OCI-LY1 (cell line): ENCODE measurements around the gene CRYM.
"Not testable (repeated sequence)": the region's sequence is repeated elsewhere in the genome, so short reads cannot be mapped to it uniquely, and the experiment has no call there.

Source experiments
- H2AFZ ChIP-seq: fragments of 200-600 bp; sonication (generic), shearing (Covaris generic); 2 replicates; pipeline ENCODE4 v1.6.0; 2014; ENCODE audit warnings: antibody characterized with exemption, mild to moderate bottlenecking, low read length
- H3F3A ChIP-seq: fragments of 200-600 bp; sonication (generic), shearing (Covaris generic); 2 replicates; pipeline ENCODE4 v1.6.0; 2014; ENCODE audit warnings: mild to moderate bottlenecking, antibody characterized with exemption, low read length, moderate library complexity; ENCODE audit not compliant: insufficient read depth
- H3K27ac ChIP-seq: fragments of 200-600 bp; sonication (generic); 2 replicates; pipeline ENCODE4 v1.5.1; 2014; ENCODE audit warnings: low read length, mixed run types, mild to moderate bottlenecking, low read depth; ENCODE audit not compliant: poor library complexity, severe bottlenecking
- H3K27me3 ChIP-seq: fragments of 200-600 bp; sonication (generic); 2 replicates; pipeline ENCODE4 v1.6.0; 2014; ENCODE audit warnings: antibody characterized with exemption, mild to moderate bottlenecking, low read length, moderate library complexity; ENCODE audit not compliant: insufficient read depth
- H3K36me3 ChIP-seq: fragments of 200-600 bp; sonication (generic); 2 replicates; pipeline ENCODE4 v1.6.1; 2014; ENCODE audit warnings: mild to moderate bottlenecking, antibody characterized with exemption, low read length, moderate library complexity, mixed read lengths; ENCODE audit not compliant: insufficient read depth
- H3K4me1 ChIP-seq: fragments of 200-600 bp; sonication (generic); 2 replicates; pipeline ENCODE4 v1.5.1; 2014; ENCODE audit warnings: mild to moderate bottlenecking, low read length, moderate library complexity; ENCODE audit not compliant: insufficient read depth, severe bottlenecking
- H3K4me2 ChIP-seq: fragments of 200-600 bp; sonication (generic), shearing (Covaris generic); 2 replicates; pipeline ENCODE4 v1.6.1; 2014; ENCODE audit warnings: low read length
- H3K4me3 ChIP-seq: fragments of 200-600 bp; sonication (generic); 2 replicates; pipeline ENCODE4 v1.5.1; 2014; ENCODE audit warnings: low read length, low read depth, mild to moderate bottlenecking, mixed read lengths; ENCODE audit not compliant: poor library complexity, severe bottlenecking
- H3K79me2 ChIP-seq: fragments of 200-600 bp; shearing (Covaris generic); 2 replicates; pipeline ENCODE4 v1.6.1; 2016; ENCODE audit warnings: mixed run types, low read length, mixed read lengths; ENCODE audit not compliant: insufficient read depth
- H3K9ac ChIP-seq: fragments of 200-600 bp; sonication (generic), shearing (Covaris generic); 2 replicates; pipeline ENCODE4 v1.6.1; 2014; ENCODE audit warnings: mild to moderate bottlenecking, low read length, mixed read lengths
- H3K9me2 ChIP-seq: fragments of 200-600 bp; sonication (generic), shearing (Covaris generic); 2 replicates; pipeline ENCODE4 v1.6.1; 2014; ENCODE audit warnings: low read depth, mild to moderate bottlenecking, low read length, mixed read lengths
- H3K9me3 ChIP-seq: fragments of 200-600 bp; shearing (Covaris generic); 2 replicates; pipeline ENCODE4 v1.6.1; 2014; ENCODE audit warnings: low read length, mixed read lengths
- H4K20me1 ChIP-seq: fragments of 200-600 bp; sonication (generic), shearing (Covaris generic); 2 replicates; pipeline ENCODE4 v1.6.0; 2016; ENCODE audit warnings: mild to moderate bottlenecking, low read length; ENCODE audit not compliant: insufficient read depth
- EZH2 ChIP-seq: fragments of 200-600 bp; sonication (generic), shearing (Covaris generic); IDR thresholded peaks from 2 replicates; pipeline ENCODE4 v1.8.0; 2017; ENCODE audit warnings: borderline replicate concordance, mixed run types, mild to moderate bottlenecking, antibody characterized with exemption, low read length, moderate library complexity, mixed read lengths
- TF ChIP-seq, protein P1 (sequence below): fragments of 200-600 bp; sonication (generic), shearing (Covaris generic); IDR thresholded peaks from 2 replicates; pipeline ENCODE4 v1.5.1; 2017; ENCODE audit warnings: mild to moderate bottlenecking, antibody characterized with exemption, low read length, moderate library complexity, mixed read lengths

The CRYM gene

DNA sequence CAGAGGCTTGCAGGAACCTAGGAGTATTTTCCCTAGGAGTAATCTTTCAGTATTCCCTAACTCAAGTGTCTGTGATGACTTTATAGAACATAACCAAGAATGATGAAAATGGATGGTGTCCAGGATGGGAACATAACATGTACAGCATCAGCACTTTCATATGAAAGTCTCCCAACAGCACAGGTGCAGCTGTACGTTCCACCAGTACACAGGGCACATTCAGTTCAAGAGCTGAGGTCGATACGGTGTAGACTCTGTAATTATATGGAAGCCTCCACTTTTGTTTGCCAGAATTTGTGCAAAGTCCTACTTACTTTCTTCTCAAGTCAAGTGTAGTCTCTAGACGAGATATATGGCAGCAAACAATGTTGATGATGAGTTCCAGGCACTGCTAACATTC, 46.2 kb upstream of the CRYM start:
- H3F3A ChIP-seq: no peaks in the 10 kb centered on the region
- H3K9me3 ChIP-seq: no peaks in the 10 kb centered on the region
- H3K36me3 ChIP-seq: no peaks in the 10 kb centered on the region
- H2AFZ ChIP-seq: no peak overlapping the region
- no peak overlapping the region for H3K9ac ChIP-seq
- H3K27ac ChIP-seq: no peak overlapping the region
- no peak for TF ChIP-seq EZH2
- TF ChIP-seq, protein P1, sequence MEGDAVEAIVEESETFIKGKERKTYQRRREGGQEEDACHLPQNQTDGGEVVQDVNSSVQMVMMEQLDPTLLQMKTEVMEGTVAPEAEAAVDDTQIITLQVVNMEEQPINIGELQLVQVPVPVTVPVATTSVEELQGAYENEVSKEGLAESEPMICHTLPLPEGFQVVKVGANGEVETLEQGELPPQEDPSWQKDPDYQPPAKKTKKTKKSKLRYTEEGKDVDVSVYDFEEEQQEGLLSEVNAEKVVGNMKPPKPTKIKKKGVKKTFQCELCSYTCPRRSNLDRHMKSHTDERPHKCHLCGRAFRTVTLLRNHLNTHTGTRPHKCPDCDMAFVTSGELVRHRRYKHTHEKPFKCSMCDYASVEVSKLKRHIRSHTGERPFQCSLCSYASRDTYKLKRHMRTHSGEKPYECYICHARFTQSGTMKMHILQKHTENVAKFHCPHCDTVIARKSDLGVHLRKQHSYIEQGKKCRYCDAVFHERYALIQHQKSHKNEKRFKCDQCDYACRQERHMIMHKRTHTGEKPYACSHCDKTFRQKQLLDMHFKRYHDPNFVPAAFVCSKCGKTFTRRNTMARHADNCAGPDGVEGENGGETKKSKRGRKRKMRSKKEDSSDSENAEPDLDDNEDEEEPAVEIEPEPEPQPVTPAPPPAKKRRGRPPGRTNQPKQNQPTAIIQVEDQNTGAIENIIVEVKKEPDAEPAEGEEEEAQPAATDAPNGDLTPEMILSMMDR: no peak
- H3K4me3 ChIP-seq: no peak overlapping the region
- no peaks in the 10 kb centered on the region for H3K9me2 ChIP-seq
- H3K79me2 ChIP-seq: no peaks in the 10 kb centered on the region
- H3K4me2 ChIP-seq: no peak overlapping the region
- H3K27me3 ChIP-seq: no peaks in the 10 kb centered on the region
- no peaks in the 10 kb centered on the region for H3K4me1 ChIP-seq
- no peaks in the 10 kb centered on the region for H4K20me1 ChIP-seq

DNA sequence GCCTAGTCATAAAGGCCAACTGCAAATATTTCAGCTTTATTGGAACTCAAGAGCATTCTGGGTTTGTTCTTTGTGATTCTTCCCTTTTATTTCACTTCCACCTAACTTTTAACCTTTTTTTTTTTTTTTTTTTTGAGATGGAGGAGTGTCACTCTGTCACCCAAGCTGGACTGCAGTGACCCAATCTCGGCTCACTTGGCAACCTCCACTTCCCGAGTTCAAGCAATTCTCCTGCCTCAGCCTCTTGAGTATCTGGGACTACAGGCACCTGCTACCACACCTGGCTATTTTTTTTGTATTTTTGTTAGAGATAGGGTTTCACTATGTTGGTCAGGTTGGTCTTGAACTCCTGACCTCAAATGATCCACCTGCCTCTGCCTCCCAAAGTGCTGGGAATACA, 44.2 kb upstream of the CRYM start:
- not testable (repeated sequence) for H3K4me1 ChIP-seq, H3K9me3 ChIP-seq, H4K20me1 ChIP-seq, H2AFZ ChIP-seq, H3K9ac ChIP-seq, H3K27ac ChIP-seq, H3F3A ChIP-seq, H3K36me3 ChIP-seq, H3K9me2 ChIP-seq, H3K27me3 ChIP-seq, H3K4me3 ChIP-seq, H3K79me2 ChIP-seq, H3K4me2 ChIP-seq

DNA sequence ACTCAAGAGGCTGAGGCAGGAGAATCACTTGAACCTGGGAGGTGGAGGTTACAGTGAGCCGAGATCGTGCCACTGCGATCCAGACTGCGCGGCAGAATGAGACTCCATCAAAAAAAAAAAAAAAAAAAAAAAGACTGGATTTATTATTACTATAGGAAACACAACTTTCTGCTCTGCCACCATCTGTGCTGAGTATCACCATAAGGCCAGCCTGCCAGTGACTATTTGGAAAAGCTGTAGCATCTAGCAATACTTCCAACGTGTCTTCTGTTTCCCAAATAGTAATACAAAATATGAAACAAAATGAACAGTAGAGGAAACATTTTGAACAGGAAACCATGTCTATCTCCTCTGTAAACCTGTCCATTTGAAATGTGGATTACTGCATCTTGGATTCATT, 43.6 kb upstream of the CRYM start:
- H3K9ac ChIP-seq: no peak overlapping the region
- no peaks in the 10 kb centered on the region for H3K27me3 ChIP-seq

DNA sequence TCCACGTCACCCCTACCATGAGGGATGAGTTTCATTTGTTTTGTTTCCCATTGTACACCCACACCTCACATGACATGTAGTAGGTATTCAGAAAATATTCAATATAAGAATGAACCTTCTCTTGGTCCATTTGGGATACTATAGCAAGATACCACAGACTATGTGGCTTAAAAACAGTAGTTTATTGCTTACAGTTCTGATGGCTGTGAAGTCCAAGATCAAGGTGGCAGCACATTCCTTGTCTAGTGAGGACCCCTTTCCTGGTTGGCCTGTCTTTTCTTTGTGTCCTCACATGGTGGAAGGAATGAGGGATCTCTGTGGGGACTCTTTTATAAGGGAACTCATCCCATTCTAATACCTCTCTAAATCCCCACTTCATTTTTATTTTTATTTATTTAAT, 36.2 kb upstream of the CRYM start:
- Histone ChIP-seq H3K4me3 (no peak overlapping the region), H3K27me3 (no peaks in the 10 kb centered on the region), H4K20me1 (no peaks in the 10 kb centered on the region), H3K9me2 (no peaks in the 10 kb centered on the region), H3K4me1 (no peaks in the 10 kb centered on the region), H2AFZ (no peak overlapping the region), H3K9me3 (no peaks in the 10 kb centered on the region), H3K4me2 (no peak overlapping the region), H3K27ac (no peak overlapping the region), H3K36me3 (no peaks in the 10 kb centered on the region), H3K79me2 (no peaks in the 10 kb centered on the region), H3K9ac (no peak overlapping the region), H3F3A (no peaks in the 10 kb centered on the region)
- TF ChIP-seq, protein P1: no peak
- TF ChIP-seq EZH2: no peak

More for the DNA sequence above, 43.6 kb upstream of the CRYM start:
- no peaks in the 10 kb centered on the region for H3K9me2 ChIP-seq
- H3K9me3 ChIP-seq: no peaks in the 10 kb centered on the region
- H2AFZ ChIP-seq: no peak overlapping the region
- no peak overlapping the region for H3K27ac ChIP-seq
- H3K4me2 ChIP-seq: no peak overlapping the region
- H3K79me2 ChIP-seq: no peaks in the 10 kb centered on the region
- no peaks in the 10 kb centered on the region for H3F3A ChIP-seq
- H3K4me3 ChIP-seq: no peak overlapping the region
- no peaks in the 10 kb centered on the region for H4K20me1 ChIP-seq
- no peak for TF ChIP-seq EZH2
- TF ChIP-seq, protein P1: no peak
- no peaks in the 10 kb centered on the region for H3K36me3 ChIP-seq
- H3K4me1 ChIP-seq: no peaks in the 10 kb centered on the region

DNA sequence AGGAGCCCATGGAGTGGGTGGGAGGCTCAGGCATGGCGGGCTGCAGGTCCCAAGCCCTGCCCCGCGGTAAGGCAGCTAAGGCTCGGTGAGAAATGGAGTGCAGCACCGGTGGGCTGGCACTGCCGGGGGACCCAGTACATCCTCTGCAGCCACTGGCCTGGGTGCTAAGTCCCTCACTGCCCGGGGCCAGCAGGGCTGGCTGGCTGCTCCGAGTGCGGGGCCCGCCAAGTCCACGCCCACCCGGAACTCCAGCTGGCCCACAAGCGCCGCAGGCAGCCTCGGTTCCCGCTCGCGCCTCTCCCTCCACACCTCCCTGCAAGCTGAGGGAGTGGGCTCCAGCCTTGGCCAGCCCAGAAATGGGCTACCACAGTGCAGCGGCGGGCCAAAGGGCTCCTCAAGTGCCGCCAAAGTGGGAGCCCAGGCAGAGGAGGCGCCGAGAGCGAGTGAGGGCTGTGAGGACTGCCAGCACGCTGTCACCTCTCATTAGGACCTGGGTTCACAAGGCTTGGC, 34.8 kb upstream of the CRYM start:
- not testable (repeated sequence) for H3K4me3 ChIP-seq, H3K4me2 ChIP-seq, H3K27me3 ChIP-seq, H4K20me1 ChIP-seq, H2AFZ ChIP-seq, H3K27ac ChIP-seq, H3F3A ChIP-seq, H3K9me2 ChIP-seq, H3K4me1 ChIP-seq, H3K36me3 ChIP-seq, H3K79me2 ChIP-seq, H3K9me3 ChIP-seq, H3K9ac ChIP-seq

DNA sequence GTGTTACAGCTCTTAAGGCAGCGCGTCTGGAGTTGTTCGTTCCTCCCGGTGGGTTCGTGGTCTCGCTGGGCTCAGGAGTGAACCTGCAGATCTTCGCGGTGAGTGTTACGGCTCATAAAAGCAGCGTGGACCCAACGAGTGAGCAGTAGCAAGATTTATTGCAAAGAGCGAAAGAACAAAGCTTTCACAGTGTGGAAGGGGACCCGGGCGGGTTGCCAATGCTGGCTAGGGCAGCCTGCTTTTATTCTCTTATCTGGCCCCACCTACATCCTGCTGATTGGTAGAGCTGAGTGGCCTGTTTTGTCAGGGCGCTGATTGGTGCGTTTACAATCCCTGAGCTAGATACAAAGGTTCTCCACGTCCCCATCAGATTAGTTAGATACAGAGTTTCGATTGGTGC, 34.0 kb upstream of the CRYM start:
- H3K27ac ChIP-seq, H3K27me3 ChIP-seq, H3K9me2 ChIP-seq, H3K9me3 ChIP-seq, H3K4me1 ChIP-seq, H4K20me1 ChIP-seq, H3K36me3 ChIP-seq, H3K9ac ChIP-seq, H2AFZ ChIP-seq, H3F3A ChIP-seq, H3K4me2 ChIP-seq, H3K79me2 ChIP-seq, H3K4me3 ChIP-seq: not testable (repeated sequence)
